Amniotic epithelial cell (primary cell): ENCODE measurements around the gene IP6K2.
"Not testable (repeated sequence)": the region's sequence is repeated elsewhere in the genome, so short reads cannot be mapped to it uniquely, and the experiment has no call there.

Experiments used
- DNase-seq: peaks from one replicate; pipeline ENCODE4 v3.0.0-alpha.2; 2010; ENCODE audit warnings: low read depth

Gene IP6K2

DNA sequence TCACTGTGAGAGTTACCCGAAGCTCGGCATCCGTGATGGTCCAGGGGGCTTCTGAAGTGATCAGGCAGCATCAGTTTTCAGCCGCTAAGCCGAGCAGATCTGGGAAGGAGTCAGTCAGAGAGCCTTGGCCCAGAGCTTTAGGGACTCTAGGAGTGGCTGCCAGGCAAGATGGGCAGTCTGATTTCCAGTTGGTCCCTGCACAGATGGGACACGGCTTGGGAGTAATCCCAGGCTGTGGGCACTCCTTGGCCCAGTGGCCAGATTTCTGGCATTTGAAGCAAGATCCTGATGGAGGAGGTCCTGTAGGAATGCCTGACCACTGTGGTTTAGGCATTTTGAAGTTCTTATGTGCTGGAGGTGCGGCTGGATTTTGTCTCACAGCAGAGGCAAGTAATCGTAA is 10.5 kb upstream of the IP6K2 start:
- DNase-seq = no peak

DNA sequence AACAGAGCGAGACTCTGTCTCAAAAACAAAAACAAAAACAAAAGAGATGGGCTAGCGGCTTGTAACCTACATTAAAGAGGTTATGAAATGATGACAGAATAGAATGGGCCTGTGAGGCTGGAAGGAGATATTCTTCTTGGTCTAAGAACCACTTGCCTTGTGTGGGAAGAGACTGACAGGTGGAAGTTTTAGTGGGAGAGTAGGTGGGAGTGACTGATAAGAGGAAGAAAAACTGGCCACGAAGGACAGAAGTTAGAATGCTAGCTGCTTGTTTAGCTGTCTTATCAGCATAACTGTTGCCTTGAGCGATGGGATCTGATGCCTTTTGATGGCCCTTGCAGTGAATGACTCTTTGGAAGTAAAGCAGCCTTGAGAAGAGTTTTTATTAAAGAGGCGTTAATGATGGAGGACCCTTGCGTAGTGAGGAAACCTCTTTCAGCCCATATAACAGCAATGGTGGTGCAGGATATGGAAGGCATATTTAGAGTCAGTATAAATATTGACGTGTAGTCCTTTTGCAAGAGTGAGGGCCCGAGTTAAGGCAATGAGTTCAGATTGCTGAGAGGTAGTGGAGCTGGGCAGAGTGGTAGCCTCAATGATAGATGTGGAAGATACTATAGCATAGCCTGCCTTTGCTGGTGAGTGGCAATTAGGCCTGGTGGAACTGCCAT is 8.3 kb upstream of the IP6K2 start:
- DNase-seq = peak; percentile 51

DNA sequence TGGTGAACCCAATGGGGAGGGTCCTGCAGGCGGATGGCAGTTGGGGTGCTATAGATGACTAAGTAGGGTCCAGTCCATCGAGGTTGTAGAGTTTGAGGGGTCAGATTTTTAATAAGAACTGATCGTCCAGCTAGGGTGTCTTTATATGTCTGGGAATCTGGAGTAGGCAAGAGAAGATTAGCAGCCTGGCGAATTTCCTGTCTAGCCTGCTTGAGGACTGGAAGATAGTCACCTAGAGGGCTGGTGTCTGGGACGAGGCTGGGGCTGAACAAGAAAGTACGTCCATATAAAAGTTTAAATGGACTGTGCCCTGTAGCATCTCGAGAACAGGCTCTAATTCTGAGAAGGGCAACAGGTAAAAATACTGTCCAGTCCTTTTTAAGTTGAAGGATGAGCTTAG is 6.7 kb upstream of the IP6K2 start:
- DNase-seq = no peak

DNA sequence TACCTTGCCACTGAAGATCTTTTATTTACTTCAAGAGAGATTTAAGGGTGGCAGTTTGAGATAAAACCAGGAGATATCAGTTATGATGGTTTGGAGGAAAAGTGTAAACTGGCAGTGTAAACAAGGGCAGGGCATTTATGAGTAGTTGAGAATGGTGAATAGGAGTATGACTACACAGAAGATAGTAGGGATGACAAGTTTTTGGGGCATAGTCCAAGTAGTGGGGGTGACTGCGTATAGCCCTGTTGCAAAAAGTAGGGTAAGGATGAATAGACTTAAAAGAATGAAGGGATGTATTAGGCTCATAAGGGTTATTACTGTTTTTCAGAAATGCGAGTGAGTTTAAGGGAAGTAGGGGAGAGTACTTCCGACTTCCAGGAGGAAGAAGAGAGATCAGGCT is 6.3 kb upstream of the IP6K2 start:
- not testable (repeated sequence) for DNase-seq

DNA sequence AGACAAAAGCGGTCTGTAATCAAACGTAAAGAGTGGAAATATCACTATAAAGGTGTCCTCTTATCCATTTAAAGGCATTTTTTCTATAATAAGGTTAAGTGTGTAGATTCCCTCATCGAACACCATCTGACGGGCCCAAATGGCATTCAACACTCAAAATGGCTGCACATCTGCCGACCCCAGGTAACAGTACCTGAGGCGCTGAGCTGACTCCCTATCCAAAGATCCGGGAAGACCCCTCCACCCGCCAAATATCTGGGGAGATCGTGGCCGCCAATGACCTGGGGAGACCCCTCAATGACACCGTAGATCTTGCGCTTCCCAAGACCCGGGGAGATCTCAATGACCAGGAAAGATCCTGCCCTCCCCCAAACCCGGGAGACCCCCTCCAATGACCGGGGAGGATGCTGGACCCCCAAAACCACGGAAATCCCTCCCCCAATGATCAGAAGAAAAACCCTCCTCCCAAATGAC is 476 bp downstream of the IP6K2 start:
- DNase-seq = no peak

DNA sequence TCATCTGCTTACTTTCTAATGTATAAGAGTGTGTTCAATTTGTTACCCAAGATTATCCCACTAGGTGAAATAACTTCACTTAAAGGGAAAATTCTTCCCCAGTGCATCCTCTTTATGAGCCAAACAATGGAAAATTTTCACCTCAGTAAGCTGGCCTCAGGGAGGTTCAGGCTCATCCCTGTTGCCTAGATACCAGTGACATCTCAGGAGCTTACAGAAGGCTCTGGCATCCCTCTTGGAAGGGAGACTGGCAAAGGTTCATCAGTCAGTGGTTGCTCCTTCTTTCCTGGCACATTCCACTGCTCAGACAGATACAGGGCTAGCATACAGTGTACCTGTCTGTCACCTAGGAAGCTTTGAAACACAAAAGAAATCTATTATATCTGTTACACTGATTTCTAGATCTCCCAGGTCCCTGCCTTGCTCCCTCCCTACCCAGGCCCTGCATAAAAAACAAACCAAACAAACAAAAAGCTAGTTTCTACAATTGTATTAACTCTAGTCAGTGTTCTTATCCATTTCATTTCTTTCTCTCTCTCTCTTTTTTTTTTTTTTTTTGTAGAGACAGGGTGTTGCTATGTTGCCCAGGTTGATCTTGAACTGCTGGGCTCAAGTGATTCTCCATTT is 1.7 kb downstream of the IP6K2 start:
- peak; percentile 86 for DNase-seq

DNA sequence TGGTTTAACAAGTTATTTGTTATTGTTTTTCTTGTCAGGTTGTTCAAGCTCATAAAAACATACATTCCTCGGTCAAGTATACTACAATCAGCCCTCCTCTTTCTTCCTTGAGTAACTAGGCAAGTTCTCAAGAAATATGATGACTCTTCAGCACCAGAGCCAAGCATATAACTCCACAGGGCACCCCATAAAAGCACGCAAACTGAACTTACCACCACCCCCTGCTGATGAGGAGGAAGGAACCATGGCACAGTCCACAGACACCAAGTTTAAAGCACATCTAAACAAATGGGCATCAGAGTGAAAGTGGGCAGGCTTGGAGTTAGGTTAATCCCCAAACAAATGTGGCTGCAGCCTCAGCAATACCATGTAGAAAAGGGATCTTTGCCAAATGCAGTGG is 5.3 kb downstream of the IP6K2 start:
- no peak for DNase-seq

DNA sequence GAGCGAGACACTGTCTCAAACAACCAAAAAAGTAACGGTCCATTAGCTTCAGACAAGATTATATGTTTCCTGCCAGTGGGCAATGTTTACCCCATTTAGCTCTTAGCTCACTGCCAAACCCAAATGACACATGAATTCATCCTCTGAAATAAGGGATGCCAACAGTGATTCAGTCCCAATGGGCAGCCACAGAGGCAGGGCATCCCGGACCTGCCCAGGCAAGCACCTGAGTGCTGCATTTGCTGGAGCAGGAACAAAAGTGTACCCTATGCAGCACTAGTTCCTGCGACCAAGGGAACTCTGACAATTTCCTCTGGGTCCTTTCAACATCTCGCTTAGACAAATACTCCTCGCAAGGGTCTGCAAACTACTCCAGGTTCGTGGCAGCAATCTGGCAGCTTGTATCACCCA is 8.0 kb downstream of the IP6K2 start:
- DNase-seq = no peak

DNA sequence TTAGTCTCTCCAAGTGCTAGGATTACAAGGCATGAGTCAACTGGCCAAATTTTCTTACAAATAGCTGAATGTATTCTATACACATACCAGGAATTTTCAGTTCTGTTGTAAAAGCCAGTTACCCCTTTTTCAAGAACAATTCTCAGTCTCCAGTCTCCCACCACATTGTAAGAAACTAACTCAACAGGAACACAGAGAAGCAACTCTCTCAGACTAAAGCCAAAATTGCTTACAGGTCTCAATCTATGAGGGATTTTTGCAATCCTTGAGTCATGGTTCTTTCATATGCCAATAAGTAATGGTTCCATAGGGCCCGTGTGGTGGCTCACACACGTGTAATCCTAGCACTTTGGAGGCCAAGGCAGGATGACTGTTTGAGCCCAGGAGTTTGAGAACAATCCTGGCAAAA is 8.5 kb downstream of the IP6K2 start:
- peak; percentile 52 for DNase-seq

DNA sequence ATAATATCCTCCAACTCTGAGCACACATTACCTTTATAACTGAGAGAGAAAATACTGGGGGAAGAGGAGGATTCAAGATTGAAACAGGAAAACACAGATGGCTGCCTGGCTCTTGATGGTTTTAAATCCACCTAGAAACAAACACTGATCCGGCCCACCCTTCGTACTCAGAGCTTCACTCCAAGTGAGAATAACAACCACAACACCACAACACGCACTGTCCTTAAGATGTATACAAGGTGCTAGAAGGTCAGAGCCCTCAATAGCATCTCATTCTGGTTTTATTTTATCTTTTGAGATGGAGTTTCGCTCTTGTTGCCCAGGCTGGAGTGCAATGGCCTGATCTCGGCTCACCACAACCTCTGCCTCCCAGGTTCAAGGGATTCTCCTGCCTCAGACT is 9.9 kb downstream of the IP6K2 start:
- DNase-seq = no peak

DNA sequence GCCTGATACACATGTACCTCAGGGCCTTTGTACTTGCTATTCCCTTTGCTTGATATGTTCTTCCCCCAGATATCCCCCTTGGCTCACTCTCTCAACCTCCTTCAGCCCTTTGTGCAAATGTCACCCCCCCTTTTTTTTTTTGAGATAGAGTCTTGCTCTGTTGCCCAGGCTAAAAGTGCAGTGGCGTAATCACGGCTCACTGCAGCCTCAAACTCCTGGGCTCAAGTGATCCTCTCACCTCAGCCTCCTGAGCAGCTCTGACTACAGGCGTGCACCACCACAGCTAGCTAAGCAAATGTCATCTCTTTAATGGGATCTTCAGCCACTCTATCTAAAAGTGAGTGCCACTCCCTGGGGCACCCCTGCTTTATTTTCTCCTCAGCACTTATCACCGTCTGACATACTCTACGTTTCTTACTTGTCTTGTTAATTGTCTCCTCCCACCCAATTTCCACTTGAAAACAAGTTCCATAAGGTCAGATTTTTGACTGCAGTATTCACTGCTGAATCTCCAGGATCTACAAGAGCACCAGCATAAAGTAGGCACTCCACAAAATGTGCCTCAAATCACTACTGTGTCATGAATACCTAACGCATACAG is 14.6 kb downstream of the IP6K2 start:
- no peak for DNase-seq

DNA sequence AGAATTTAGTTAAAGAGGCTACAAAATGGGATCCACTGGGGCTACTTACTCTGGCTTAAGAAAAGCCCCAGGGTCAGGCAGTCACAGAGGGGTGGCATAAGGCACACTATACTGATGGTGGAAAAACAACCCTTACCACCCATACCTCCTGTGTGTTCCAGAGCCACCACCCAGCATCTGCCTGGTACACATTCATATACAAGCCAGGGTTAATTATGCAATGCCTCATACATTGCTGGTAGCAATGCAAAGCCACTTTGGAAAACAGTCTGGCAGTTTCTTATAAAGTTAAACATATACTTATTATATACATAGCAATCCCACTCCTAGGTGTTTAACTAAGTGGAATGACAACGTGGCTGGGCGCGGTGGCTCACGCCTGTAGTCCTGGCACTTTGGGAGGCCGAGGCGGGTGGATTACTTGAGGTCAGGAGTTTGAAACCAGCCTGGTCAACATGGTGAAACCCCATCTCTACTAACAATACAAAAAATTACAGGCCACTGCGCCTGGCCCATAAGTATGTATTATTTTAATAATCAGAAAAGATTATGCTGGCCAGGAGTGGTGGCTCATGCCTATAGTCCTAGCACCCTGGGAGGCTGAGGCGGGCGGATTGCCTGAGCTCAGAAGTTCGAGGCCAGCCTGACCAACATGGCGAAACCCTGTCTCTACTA is 16.2 kb downstream of the IP6K2 start:
- no peak for DNase-seq

DNA sequence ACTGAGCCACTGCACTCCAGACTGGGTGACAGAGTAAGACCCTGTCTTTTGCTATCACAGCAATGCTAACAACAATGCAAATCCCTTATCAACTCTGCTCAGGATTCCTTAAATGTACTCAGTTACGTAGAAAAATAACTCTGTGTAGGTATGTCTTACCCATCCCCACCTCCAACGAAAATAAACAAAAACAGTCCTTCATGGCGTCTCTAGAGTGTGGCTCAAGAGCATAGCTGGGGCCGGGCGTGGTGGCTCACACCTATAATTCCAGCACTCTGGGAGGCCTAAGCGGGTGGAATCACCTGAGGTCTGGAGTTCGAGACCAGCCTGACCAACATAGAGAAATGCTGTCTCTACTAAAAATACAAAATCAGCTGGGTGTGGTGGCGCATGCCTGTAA is 18.1 kb downstream of the IP6K2 start:
- DNase-seq = no peak

DNA sequence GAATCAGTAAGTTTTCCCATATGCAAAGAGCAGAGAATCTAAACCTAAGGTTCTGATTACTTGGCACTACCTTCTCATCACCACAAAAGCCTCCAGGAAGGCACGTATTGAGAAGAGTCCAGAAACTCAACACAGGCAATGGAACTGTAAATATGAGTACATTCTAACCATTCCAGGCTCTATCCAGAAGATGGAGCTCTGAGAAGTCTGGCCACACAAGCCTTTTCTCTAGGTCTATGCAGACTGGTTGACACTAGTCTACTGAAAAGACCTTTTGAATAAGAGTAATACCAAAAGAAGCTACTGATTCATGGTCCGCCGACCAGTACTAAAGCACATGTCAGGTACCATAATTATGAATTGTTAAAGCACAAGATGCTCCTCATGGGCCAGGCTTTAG is 19.1 kb downstream of the IP6K2 start:
- no peak for DNase-seq

DNA sequence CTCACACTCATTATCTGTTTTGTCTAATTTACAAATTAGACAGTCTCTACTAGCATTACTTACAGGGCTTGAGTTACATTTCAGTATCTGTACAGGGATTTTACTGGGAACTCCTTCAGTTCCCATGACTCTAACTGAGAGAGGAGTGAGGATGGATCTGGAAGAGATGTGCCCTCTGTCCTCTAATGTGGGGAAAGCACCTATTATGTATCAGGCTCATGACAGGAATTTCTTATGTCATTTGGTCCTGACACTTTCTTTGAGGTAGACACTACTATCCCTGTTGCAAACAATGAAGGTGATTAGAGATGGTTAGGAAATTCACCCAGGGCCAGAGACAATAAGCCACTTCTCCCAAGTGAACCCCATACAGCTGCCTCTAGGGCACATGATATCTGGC is 20.4 kb downstream of the IP6K2 start:
- DNase-seq = no peak

DNA sequence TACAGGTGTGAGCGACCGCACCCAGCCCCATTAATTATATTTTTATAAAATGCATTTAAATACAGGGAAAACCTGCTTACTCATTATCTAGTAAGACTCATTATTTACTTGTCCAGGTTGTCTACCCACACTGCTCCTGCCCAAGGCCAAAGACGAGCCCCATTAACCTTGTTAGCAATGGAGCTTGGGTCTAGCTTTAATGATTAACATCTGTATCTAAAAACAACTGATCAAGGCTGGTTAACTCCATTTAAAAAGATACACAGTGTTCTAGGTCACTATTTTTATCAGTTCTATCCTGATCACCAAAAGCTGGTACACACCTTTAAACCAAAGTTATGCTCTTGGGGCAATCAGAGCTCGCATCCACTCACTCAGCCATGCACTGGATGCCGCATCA is 20.9 kb downstream of the IP6K2 start:
- no peak for DNase-seq

DNA sequence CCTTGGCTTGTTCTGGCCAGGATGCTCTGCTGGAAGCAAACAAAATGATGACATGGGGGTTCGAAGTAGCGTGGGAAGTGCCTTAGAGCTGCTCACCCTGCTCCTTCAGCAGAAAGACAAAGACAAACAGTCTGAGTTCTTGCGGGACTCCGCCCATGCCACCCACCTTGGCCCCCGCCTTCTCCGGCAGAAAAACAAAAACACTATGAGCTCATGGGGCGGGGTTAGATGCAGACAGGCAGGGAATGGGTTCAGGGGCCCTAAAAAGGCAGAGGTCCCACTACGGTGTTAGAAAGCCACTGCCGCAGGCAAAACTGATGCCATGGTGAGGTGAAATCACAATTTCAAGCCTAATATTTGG is 21.6 kb downstream of the IP6K2 start:
- DNase-seq = peak; percentile 90

DNA sequence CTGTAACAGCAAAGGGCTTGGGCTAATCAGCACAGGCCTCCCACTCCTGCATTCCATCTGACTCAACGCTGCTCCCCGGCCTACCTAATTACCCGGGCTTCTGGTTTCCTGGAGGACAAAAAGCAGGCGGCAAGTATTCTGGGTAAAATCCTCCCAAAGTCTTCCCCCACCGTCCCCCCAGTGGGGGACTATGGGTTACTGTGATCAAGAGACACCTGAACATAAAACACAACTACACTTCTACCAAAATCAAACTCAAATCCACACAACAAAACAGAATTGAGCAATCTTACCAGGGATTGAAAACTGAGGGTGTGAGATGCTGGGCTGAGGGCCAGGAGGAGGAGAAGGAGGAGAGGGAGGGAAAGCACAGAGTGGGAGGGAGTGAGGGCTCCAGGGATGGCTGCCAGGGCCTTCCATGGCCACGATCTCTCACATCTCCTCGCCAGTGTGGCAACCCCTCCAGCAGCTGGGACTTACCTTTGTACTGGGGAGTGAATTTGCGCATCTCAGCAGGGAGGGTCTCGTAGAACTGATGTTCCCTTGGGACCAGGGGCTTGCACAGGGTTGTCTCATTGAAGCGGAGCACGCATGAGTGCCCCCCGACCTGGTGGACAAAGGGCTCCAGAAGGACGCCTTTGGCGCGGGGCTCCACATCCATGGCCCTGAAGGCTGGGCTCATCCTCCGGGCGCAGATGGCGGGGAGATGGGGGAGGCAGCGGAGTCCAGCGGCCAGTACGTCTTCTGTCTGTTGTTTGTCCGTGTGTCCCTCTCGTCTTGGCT is 22.2 kb downstream of the IP6K2 start:
- DNase-seq = peak; percentile 95

DNA sequence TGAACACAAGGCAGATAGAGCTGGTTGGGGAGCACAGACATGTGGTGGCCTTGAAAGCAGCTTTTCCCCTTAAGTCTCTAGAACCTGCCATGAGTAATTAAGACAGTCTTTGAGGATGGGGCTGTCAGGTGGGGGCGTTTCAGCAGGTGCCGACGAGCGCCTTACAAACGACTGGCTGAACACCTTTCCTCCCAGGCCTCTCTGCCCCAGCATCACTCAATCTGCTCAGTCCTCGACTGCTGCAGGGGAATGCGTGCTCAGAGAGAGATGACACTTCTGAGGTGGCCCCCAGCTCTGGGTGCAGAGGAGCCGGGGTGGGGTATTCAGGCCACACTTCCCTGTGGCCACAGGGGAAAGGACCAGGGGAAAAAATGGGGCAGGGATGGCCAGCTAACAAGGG is 23.2 kb downstream of the IP6K2 start:
- no peak for DNase-seq

DNA sequence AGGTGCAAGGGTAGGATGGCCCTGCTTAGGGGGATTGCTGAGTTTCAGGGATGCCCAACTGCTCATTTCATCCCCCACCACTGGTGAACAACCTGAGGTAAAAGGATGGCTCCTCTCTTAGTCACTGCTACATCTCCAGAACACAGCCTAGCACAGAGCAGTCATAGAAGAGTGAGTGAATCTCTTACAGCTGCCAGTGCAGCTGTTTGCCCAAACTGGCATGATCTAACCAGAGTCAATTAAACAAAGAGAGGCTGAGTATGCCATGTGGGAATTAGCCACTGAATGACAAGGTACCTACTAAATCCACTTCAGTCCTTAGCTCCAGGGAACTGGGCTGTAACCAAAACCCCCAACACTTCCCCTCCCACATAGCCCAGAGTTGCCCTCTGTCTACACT is 24.5 kb downstream of the IP6K2 start:
- DNase-seq = no peak

DNA sequence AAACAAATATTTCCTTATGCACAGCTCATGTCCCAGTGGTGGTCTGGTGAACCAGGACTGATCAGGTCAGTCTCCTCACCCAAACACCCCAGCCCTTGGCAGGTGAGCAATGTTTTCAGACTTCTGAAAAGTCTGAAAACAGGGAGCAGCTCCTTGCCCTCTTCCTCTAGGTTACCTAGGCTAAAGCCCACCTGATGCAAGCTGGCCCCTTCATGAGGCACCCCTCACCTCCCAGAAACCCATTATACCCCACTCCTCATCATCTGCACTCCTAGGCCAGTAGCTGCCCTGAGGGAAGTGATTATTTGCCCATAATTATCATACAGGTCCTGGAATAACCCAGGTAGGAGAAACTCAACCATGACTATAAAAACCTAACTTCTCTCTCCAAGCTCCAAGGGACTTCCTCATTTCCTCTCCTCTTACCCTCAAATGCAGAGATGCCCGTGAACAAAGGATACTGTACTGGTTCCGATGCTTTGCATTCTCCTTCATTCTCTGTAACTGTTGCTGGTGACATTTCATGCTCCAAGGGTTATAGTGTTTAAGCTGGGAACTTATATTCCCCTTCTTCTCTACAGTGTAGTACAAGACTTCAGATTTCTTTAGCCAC is 26.1 kb downstream of the IP6K2 start:
- DNase-seq = no peak

DNA sequence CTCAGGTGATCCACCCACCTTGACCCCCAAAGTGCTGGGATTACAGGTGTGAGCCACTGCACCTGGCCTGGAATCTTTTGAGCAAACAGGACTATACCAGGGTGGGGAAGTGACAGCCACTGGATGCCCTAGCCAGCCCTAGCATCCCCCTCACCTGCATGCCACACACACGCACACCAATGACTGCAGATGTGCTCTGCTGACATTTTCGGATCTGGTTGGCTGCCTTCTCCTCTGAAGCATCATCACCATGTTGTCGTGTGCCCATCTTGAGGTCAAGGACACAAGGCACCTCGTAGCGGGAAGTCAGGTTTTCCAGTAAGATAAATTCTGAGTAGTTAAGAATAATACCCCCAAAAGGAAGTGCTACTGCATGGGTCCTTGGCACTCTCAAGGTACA is 27.6 kb downstream of the IP6K2 start:
- no peak for DNase-seq
